OCI-LY1 (cell line): Measurements from ENCODE around the gene FARP1.

Experiments
- H2AFZ ChIP-seq: fragments of 200-600 bp; sonication (generic), shearing (Covaris generic); 2 replicates; pipeline ENCODE4 v1.6.0; 2014; ENCODE audit warnings: antibody characterized with exemption, mild to moderate bottlenecking, low read length
- H3F3A ChIP-seq: fragments of 200-600 bp; sonication (generic), shearing (Covaris generic); 2 replicates; pipeline ENCODE4 v1.6.0; 2014; ENCODE audit warnings: mild to moderate bottlenecking, antibody characterized with exemption, low read length, moderate library complexity; ENCODE audit not compliant: insufficient read depth
- H3K27ac ChIP-seq: fragments of 200-600 bp; sonication (generic); 2 replicates; pipeline ENCODE4 v1.5.1; 2014; ENCODE audit warnings: low read length, mixed run types, mild to moderate bottlenecking, low read depth; ENCODE audit not compliant: poor library complexity, severe bottlenecking
- H3K27me3 ChIP-seq: fragments of 200-600 bp; sonication (generic); 2 replicates; pipeline ENCODE4 v1.6.0; 2014; ENCODE audit warnings: antibody characterized with exemption, mild to moderate bottlenecking, low read length, moderate library complexity; ENCODE audit not compliant: insufficient read depth
- H3K36me3 ChIP-seq: fragments of 200-600 bp; sonication (generic); 2 replicates; pipeline ENCODE4 v1.6.1; 2014; ENCODE audit warnings: mild to moderate bottlenecking, antibody characterized with exemption, low read length, moderate library complexity, mixed read lengths; ENCODE audit not compliant: insufficient read depth
- H3K4me1 ChIP-seq: fragments of 200-600 bp; sonication (generic); 2 replicates; pipeline ENCODE4 v1.5.1; 2014; ENCODE audit warnings: mild to moderate bottlenecking, low read length, moderate library complexity; ENCODE audit not compliant: insufficient read depth, severe bottlenecking
- H3K4me2 ChIP-seq: fragments of 200-600 bp; sonication (generic), shearing (Covaris generic); 2 replicates; pipeline ENCODE4 v1.6.1; 2014; ENCODE audit warnings: low read length
- H3K4me3 ChIP-seq: fragments of 200-600 bp; sonication (generic); 2 replicates; pipeline ENCODE4 v1.5.1; 2014; ENCODE audit warnings: low read length, low read depth, mild to moderate bottlenecking, mixed read lengths; ENCODE audit not compliant: poor library complexity, severe bottlenecking
- H3K79me2 ChIP-seq: fragments of 200-600 bp; shearing (Covaris generic); 2 replicates; pipeline ENCODE4 v1.6.1; 2016; ENCODE audit warnings: mixed run types, low read length, mixed read lengths; ENCODE audit not compliant: insufficient read depth
- H3K9ac ChIP-seq: fragments of 200-600 bp; sonication (generic), shearing (Covaris generic); 2 replicates; pipeline ENCODE4 v1.6.1; 2014; ENCODE audit warnings: mild to moderate bottlenecking, low read length, mixed read lengths
- H3K9me2 ChIP-seq: fragments of 200-600 bp; sonication (generic), shearing (Covaris generic); 2 replicates; pipeline ENCODE4 v1.6.1; 2014; ENCODE audit warnings: low read depth, mild to moderate bottlenecking, low read length, mixed read lengths
- H3K9me3 ChIP-seq: fragments of 200-600 bp; shearing (Covaris generic); 2 replicates; pipeline ENCODE4 v1.6.1; 2014; ENCODE audit warnings: low read length, mixed read lengths
- H4K20me1 ChIP-seq: fragments of 200-600 bp; sonication (generic), shearing (Covaris generic); 2 replicates; pipeline ENCODE4 v1.6.0; 2016; ENCODE audit warnings: mild to moderate bottlenecking, low read length; ENCODE audit not compliant: insufficient read depth
- EZH2 ChIP-seq: fragments of 200-600 bp; sonication (generic), shearing (Covaris generic); IDR thresholded peaks from 2 replicates; pipeline ENCODE4 v1.8.0; 2017; ENCODE audit warnings: borderline replicate concordance, mixed run types, mild to moderate bottlenecking, antibody characterized with exemption, low read length, moderate library complexity, mixed read lengths
- TF ChIP-seq, protein P1 (sequence below): fragments of 200-600 bp; sonication (generic), shearing (Covaris generic); IDR thresholded peaks from 2 replicates; pipeline ENCODE4 v1.5.1; 2017; ENCODE audit warnings: mild to moderate bottlenecking, antibody characterized with exemption, low read length, moderate library complexity, mixed read lengths

FARP1 gene

DNA sequence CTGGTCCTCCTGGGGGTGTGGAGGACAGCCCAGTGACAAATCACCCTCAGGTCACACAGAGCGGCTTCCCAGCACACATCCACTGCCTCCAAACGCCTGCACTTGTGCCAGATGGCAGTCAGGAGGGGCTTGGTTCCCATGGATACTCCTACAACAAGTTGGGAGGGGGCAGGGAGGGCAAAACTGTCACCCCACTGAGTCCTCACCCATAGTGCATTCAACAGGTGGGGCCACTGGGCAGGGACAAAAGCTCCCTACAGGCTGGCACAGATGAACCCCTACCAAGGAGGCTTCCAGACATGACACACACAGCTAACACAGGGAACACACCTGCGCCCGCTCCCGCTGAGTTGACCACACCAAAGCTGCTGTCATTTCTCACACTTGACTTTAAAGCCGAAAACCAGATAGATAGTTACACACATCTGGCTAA, 313.5 kb downstream of the FARP1 start:
- H3K9me3 ChIP-seq = no peaks in the 10 kb centered on the region
- H3K79me2 ChIP-seq = no peaks in the 10 kb centered on the region
- no peak overlapping the region for H3K9ac ChIP-seq
- no peaks in the 10 kb centered on the region for H3F3A ChIP-seq
- no peak overlapping the region for H3K4me2 ChIP-seq
- no peaks in the 10 kb centered on the region for H3K27me3 ChIP-seq
- no peak for TF ChIP-seq EZH2
- TF ChIP-seq, protein P1, sequence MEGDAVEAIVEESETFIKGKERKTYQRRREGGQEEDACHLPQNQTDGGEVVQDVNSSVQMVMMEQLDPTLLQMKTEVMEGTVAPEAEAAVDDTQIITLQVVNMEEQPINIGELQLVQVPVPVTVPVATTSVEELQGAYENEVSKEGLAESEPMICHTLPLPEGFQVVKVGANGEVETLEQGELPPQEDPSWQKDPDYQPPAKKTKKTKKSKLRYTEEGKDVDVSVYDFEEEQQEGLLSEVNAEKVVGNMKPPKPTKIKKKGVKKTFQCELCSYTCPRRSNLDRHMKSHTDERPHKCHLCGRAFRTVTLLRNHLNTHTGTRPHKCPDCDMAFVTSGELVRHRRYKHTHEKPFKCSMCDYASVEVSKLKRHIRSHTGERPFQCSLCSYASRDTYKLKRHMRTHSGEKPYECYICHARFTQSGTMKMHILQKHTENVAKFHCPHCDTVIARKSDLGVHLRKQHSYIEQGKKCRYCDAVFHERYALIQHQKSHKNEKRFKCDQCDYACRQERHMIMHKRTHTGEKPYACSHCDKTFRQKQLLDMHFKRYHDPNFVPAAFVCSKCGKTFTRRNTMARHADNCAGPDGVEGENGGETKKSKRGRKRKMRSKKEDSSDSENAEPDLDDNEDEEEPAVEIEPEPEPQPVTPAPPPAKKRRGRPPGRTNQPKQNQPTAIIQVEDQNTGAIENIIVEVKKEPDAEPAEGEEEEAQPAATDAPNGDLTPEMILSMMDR = no peak
- H3K27ac ChIP-seq = no peak overlapping the region
- no peak overlapping the region for H3K4me3 ChIP-seq
- H3K9me2 ChIP-seq = no peaks in the 10 kb centered on the region
- no peaks in the 10 kb centered on the region for H4K20me1 ChIP-seq
- no peak overlapping the region for H2AFZ ChIP-seq
- no peaks in the 10 kb centered on the region for H3K4me1 ChIP-seq
- peaks cover 82% of the 10 kb centered on the region; the same call in 1 of the 2 replicates for H3K36me3 ChIP-seq

DNA sequence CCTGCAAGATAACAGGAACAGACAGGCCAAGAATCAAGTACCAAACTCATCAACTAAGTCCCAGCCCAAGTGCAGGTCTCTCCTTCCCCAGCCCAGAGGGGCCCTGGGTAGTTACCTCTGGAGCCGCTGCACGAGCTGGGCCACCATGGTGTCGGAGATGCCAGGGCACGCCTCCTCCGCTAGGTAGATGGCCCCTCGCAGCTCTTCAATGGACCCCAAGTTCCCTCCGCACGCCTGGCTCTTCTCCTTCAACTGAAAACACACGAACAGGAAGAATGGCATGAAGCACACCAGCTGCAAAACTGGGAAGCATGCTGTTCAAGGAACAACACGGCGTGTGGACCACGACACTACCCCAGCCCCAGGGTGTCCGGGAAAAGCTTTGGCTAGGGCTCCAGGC, 314.2 kb downstream of the FARP1 start:
- H3K4me3 ChIP-seq = no peak overlapping the region
- H3K27me3 ChIP-seq = no peaks in the 10 kb centered on the region
- no peaks in the 10 kb centered on the region for H3K4me1 ChIP-seq
- H4K20me1 ChIP-seq = no peaks in the 10 kb centered on the region
- peaks cover 80% of the 10 kb centered on the region; the same call in 1 of the 2 replicates for H3K36me3 ChIP-seq
- no peak overlapping the region for H3K4me2 ChIP-seq
- no peak overlapping the region for H3K27ac ChIP-seq
- H3F3A ChIP-seq = no peaks in the 10 kb centered on the region
- no peak overlapping the region for H3K9ac ChIP-seq
- no peak for TF ChIP-seq EZH2
- TF ChIP-seq, protein P1 = no peak
- H3K9me3 ChIP-seq = no peaks in the 10 kb centered on the region
- no peak overlapping the region for H2AFZ ChIP-seq
- H3K9me2 ChIP-seq = no peaks in the 10 kb centered on the region
- no peaks in the 10 kb centered on the region for H3K79me2 ChIP-seq

DNA sequence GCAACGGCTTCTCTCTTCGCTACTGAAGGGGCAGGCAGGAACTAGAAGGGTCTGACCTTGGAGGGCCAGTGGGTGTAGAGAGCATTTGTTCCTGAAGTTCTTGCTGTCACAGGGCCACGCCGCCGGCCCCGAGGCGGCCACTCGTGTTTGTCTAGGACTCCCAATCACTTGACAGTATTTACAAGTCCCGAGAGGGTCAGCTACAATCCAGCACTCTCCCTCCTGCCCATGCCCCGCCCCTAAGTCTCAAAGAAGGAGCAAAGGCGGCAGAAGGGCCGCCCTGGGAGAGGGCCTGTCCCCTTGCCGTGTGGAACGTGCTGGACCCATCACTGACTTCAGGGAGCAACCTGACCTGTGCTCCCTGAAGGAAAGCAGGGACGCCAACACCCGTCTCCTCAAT, 315.5 kb downstream of the FARP1 start:
- H4K20me1 ChIP-seq = no peaks in the 10 kb centered on the region
- no peak overlapping the region for H3K4me2 ChIP-seq
- peaks cover 71% of the 10 kb centered on the region; the same call in 1 of the 2 replicates for H3K36me3 ChIP-seq
- no peaks in the 10 kb centered on the region for H3K9me2 ChIP-seq
- no peaks in the 10 kb centered on the region for H3K9me3 ChIP-seq
- TF ChIP-seq EZH2 = no peak
- TF ChIP-seq, protein P1 = no peak
- H3K9ac ChIP-seq = no peak overlapping the region
- no peaks in the 10 kb centered on the region for H3K79me2 ChIP-seq
- H3F3A ChIP-seq = no peaks in the 10 kb centered on the region
- no peaks in the 10 kb centered on the region for H3K4me1 ChIP-seq
- no peak overlapping the region for H3K27ac ChIP-seq
- no peaks in the 10 kb centered on the region for H3K27me3 ChIP-seq
- no peak overlapping the region for H3K4me3 ChIP-seq
- no peak overlapping the region for H2AFZ ChIP-seq
